Astrocyte of the cerebellum (primary cell): Measurements from ENCODE around the gene NAA35.

Experiments used
- DNase-seq: peaks from one replicate; pipeline ENCODE4 v3.0.0-alpha.2; 2011; ENCODE audit warnings: low read depth
- H3K4me3 ChIP-seq: 2 replicates; pipeline ENCODE4 v1.5.1; 2011; ENCODE audit warnings: mild to moderate bottlenecking, low read depth, low read length, moderate library complexity
- CTCF ChIP-seq: IDR thresholded peaks from 2 replicates; pipeline ENCODE4 v1.5.1; 2012; ENCODE audit warnings: low read length, low read depth, moderate library complexity, mild to moderate bottlenecking; ENCODE audit errors: missing control alignments
- in situ Hi-C: cut with HindIII; loops from 2 replicates; pipeline ENCODE4 v1.10.0; 2017; ENCODE audit warnings: low sequenced_read_pairs

Gene NAA35

GRCh38 chr9:85940832-85941621 lies at the start of gene NAA35:
TSS of gene NAA35 (plus strand) at chr9:85941146. CDS start at chr9:85942160, 1,014 bp downstream.
- in situ Hi-C loops = no loop called here
- no peak for TF ChIP-seq CTCF
- DNase-seq = peak; percentile 95
- peak within 1 kb of the TSS; percentile 79 for H3K4me3 ChIP-seq

- in situ Hi-C loops = no loop called here
- no peak for TF ChIP-seq CTCF
- no peak overlapping the region for H3K4me3 ChIP-seq
- no peak for DNase-seq
Observed at GRCh38 chr9:85892401-85892800, 48.5 kb upstream of the NAA35 start.

- TF ChIP-seq CTCF = no peak
- DNase-seq = no peak
- H3K4me3 ChIP-seq = no peak overlapping the region
- in situ Hi-C loops = no loop called here
Observed at GRCh38 chr9:85895685-85896084, 45.3 kb upstream of the NAA35 start.

- DNase-seq = no peak
- in situ Hi-C loops = no loop called here
- TF ChIP-seq CTCF = no peak
- no peak overlapping the region for H3K4me3 ChIP-seq
Observed at GRCh38 chr9:85897848-85898247, 43.1 kb upstream of the NAA35 start.

GRCh38 chr9:85898332-85898731 lies 42.6 kb upstream of the NAA35 start:
- no peak for TF ChIP-seq CTCF
- in situ Hi-C loops = no loop called here
- H3K4me3 ChIP-seq = no peak overlapping the region
- no peak for DNase-seq

- no peak overlapping the region for H3K4me3 ChIP-seq
- no peak for TF ChIP-seq CTCF
- in situ Hi-C loops = no loop called here
- no peak for DNase-seq
Observed at GRCh38 chr9:85899388-85899787, 41.6 kb upstream of the NAA35 start.
